Activated CD4-positive, CD25-positive, alpha-beta regulatory T cell (primary cell): Measurements from ENCODE around the gene C6orf132.
"Not testable (repeated sequence)": the region's sequence is repeated elsewhere in the genome, so short reads cannot be mapped to it uniquely, and the experiment has no call there.

Experiments used
- DNase-seq, 4 experiments: peaks; one replicate each; lab custom pipeline; 2025; lab: John Stamatoyannopoulos, UW

Gene C6orf132

GRCh38 chr6:42142118-42142835 lies at the start of gene C6orf132:
Gene C6orf132, minus strand, starts transcription at chr6:42142620. Its CDS starts 176 bp downstream, at chr6:42142444.
- no peak for DNase-seq

GRCh38 chr6:42190554-42191183 lies 48.2 kb upstream of the C6orf132 start:
- no peak for DNase-seq

GRCh38 chr6:42188406-42188805 lies 46.0 kb upstream of the C6orf132 start:
- DNase-seq, result no peak

- no peak for DNase-seq
These were observed 43.2 kb upstream of the C6orf132 start for GRCh38 chr6:42185597-42185996.

DNA sequence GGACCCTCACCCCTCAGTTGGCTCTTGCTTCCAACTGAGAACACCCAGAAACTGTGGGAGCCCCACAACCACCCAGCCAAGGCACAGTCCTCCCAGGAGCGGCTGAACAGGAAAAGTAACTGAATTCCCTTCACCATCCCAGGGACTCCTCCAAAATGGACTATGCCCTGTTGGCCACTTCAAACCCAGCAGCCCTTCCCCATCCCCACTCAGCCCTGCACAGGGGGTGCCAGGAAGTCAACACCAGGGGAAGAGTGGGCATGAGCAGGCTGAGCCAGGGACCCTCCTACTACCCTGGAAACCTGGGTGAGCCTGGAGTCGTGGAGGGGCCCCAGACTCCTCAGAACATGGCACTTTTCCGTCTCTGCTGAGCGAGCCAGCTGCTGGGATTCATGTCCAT lies 42.1 kb upstream of the C6orf132 start:
- DNase-seq, result no peak

DNA sequence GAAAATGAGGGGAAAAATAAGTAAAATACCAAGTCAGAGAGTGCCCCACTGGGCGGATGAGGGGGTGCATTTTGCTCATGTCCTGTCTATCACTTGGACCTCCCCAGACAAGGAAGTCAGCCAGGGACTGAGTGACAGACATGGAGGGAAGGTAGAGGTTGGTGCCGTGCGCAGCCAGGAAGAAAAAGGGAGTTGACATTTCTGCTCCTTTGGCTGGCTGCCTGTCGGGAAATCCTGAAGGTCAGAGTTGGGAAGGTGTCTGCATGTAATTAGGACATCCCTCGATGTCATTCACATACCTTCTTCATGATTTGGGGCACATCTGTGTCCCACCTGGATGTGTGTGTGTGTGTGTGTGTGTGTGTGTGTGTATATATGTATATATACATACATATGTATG lies 39.7 kb upstream of the C6orf132 start:
- DNase-seq, result no peak

- DNase-seq, result no peak
These were observed 37.5 kb upstream of the C6orf132 start for GRCh38 chr6:42179945-42180313.

GRCh38 chr6:42179261-42179944 lies 37.0 kb upstream of the C6orf132 start:
- DNase-seq, result no peak

DNA sequence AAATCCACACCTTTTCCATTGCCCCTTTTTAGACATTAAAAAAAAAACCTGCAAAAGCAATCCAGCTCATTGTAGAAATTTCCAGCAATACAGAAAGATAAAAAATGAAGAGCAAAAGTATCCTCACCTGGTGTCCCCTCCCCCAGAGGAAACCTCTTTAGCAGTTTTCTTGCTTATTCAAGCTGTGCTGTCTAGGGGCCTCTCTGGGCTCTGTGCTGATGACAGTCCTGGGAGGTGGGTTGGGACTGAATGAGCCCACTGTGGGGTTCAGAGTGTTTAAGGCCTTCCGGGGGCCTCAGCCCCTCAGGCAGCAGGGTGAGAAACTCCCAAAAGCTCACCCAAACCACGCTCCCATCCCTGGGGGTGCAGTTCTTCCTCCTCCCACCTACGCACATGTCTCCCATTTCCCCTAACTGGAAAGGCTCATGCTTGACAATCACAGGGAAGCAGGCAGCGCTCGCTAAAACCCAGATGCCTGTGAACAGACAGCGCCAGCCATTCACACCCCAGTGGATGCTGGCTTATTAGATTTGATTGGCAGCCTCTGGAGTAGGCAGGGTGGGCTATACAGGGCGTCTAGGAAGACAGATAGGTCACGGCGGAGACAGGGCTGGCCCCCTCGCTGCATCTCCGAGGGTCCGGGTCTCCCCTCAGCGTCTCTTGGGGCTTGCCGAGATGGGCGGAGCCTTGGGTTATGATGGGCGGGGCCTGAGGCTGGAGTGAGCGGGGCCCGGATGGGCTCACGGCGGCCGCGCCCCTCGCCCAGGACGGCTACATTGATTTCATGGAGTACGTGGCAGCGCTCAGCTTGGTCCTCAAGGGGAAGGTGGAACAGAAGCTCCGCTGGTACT lies 35.3 kb upstream of the C6orf132 start:
- no peak for DNase-seq

GRCh38 chr6:42176981-42177380 lies 34.6 kb upstream of the C6orf132 start:
- DNase-seq, result no peak

- DNase-seq, result no peak
These were observed 33.4 kb upstream of the C6orf132 start for GRCh38 chr6:42175860-42176259.

DNA sequence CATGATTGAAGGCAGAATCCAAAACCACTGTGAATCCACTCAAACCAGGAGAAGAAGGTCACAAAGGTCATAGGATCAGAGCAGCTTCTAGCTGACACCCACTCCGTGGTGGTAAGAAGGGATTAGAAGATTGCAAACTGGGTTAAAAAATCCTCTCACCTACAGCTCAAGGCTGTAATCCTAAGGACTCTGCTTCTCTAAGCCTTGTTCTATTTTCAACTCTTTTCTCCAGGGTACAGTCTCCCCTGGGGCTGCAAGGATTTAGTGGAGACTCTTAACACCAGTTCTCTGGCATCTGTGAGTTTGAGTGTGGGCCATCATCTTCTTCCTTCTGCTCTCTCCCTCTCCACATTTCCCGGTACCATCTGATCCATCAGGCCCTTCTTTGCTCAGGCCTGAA lies 30.7 kb upstream of the C6orf132 start, which contains the start of gene GUCA1A:
TSS of gene GUCA1A (plus strand) at position 264 of the 400 bp plus-strand sequence. CDS start 250 bp downstream, outside the sequence.
- no peak for DNase-seq

DNA sequence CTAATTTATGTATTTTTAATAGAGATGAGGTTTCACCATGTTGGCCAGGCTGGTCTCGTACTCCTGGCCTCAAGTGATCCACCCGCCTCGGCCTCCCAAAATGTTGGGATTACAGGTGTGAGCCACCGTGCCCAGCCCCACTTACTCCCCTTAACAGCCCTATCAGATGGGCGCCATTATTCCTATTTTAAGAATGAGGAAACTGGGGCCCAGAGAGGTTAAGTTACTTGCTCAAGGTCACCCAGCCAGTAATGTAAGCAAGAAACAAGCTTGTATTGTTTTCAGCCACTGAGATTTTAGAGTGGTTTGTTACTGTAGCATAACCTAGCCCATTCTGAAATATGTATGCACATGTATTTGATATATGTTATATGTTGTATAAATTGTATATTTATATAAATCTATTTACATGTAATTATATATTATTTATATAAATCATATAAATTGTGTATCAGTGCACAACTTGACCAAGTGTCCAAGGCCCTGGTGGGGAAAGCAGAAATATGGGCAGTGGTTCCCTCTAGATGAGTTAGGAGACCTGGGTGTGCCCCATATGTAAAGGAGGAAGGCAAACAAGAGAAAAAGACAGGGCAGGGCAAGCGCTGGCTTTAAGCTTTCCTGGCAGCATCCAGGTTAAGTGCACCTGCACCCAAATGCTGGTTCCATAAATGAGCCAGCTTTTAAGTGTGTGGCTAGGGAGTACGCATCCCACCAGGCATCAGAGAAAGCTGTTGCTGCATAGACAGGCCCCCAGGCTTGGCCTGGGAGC lies 29.6 kb upstream of the C6orf132 start:
- DNase-seq, result no peak

- DNase-seq, result not testable (repeated sequence)
These were observed 27.4 kb upstream of the C6orf132 start for GRCh38 chr6:42169780-42170179.

- no peak for DNase-seq
These were observed 26.2 kb upstream of the C6orf132 start for GRCh38 chr6:42168650-42169049.

- peak; percentile 38 to 65 (median 55) for DNase-seq
These were observed 24.2 kb upstream of the C6orf132 start for GRCh38 chr6:42166444-42167141.

GRCh38 chr6:42165016-42165415 lies 22.6 kb upstream of the C6orf132 start:
- no peak for DNase-seq

DNA sequence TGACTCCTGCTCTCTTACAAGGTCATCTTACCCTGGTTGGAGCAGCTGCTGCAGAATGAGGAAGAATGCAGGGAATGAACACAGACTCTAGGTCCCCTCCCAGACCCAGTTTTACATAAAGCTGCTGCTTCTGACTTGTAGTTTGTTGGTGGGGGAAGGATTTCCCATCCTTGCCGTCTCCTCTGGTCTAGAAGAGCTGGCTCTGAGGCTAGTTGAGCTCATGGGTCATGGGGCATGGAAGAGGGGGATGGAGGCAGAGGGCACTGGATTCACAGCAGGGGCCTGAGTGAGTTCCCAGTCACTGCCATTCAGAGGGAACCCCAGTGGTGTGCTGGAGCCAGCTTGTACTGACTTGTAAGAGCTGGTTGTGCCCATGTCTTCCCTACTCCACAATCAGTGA lies 21.6 kb upstream of the C6orf132 start:
- no peak for DNase-seq

DNA sequence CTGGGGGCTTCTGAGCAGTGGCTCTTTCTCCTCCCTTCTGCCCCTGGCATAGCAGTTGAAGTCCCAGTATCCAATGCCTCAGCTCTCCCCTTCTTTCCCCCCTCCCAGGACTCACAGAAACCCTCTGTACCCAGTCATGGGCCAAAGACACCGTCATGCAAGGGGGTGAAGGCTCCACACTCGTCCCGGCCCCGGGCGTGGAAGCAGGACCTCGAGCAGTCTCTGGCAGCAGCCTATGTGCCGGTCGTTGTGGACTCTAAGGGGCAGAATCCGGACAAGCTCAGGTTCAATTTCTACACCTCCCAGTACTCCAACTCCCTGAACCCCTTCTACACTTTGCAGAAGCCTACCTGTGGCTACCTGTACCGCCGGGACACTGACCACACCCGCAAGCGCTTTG lies 20.4 kb upstream of the C6orf132 start:
- DNase-seq, result no peak

GRCh38 chr6:42162384-42162783 lies 20.0 kb upstream of the C6orf132 start:
- DNase-seq, result no peak
